HG03108 (cell line): ENCODE results near the gene GNAO1.

Experiments used
- ATAC-seq: cut with Tn5 transposase; IDR thresholded peaks from one replicate; pipeline ENCODE4 v1.9.1; 2021; ENCODE audit warnings: moderate library complexity; ENCODE audit not compliant: unreplicated experiment

GNAO1 gene

GRCh38 chr16:56282451-56282850 lies 91.2 kb downstream of the GNAO1 start:
- no peak for ATAC-seq

GRCh38 chr16:56284521-56284920 lies 93.2 kb downstream of the GNAO1 start:
- no peak for ATAC-seq

- no peak for ATAC-seq
Observed at GRCh38 chr16:56286809-56287208, 95.5 kb downstream of the GNAO1 start.

- no peak for ATAC-seq
Observed at GRCh38 chr16:56288019-56288418, 96.7 kb downstream of the GNAO1 start.

GRCh38 chr16:56289416-56289815 lies 98.1 kb downstream of the GNAO1 start:
- ATAC-seq = no peak

- no peak for ATAC-seq
Observed at GRCh38 chr16:56289862-56290261, 98.6 kb downstream of the GNAO1 start.

- ATAC-seq = no peak
Observed at GRCh38 chr16:56294014-56294413, 102.7 kb downstream of the GNAO1 start.

GRCh38 chr16:56294579-56294978 lies 103.3 kb downstream of the GNAO1 start:
- ATAC-seq = no peak

- no peak for ATAC-seq
Observed at GRCh38 chr16:56295059-56295665, 103.9 kb downstream of the GNAO1 start.

GRCh38 chr16:56295739-56296527 lies 104.6 kb downstream of the GNAO1 start:
- no peak for ATAC-seq

- ATAC-seq = no peak
Observed at GRCh38 chr16:56297684-56298083, 106.4 kb downstream of the GNAO1 start.

GRCh38 chr16:56298116-56298515 lies 106.8 kb downstream of the GNAO1 start:
- no peak for ATAC-seq

GRCh38 chr16:56298948-56299596 lies 107.8 kb downstream of the GNAO1 start:
- ATAC-seq = no peak

GRCh38 chr16:56300242-56300623 lies 108.9 kb downstream of the GNAO1 start:
- no peak for ATAC-seq

- ATAC-seq = no peak
Observed at GRCh38 chr16:56300891-56301850, 109.9 kb downstream of the GNAO1 start.

GRCh38 chr16:56302506-56302905 lies 111.2 kb downstream of the GNAO1 start:
- ATAC-seq = no peak

GRCh38 chr16:56303066-56303715 lies 111.9 kb downstream of the GNAO1 start:
- ATAC-seq = no peak

- no peak for ATAC-seq
Observed at GRCh38 chr16:56303880-56304279, 112.6 kb downstream of the GNAO1 start.

- no peak for ATAC-seq
Observed at GRCh38 chr16:56305956-56306565, 114.8 kb downstream of the GNAO1 start.
